HepG2 (cell line): ENCODE results near the gene C1QTNF5. TPM values are rescaled to one million over a fixed set of nuclear protein-coding genes. Genes with fewer than 3 reads are reported as not detected.
A peak's percentile ranks its signal among the peaks of the same experiment; 100 is the strongest.

Source experiments
- CHCHD3 ChIP-seq: sonication (generic); formaldehyde crosslinking; IDR thresholded peaks from 2 replicates; pipeline ENCODE4 v1.8.0; 2022; ENCODE audit warnings: mild to moderate bottlenecking, missing genetic modification reagents, moderate library complexity
- FOXO1 ChIP-seq: sonication (generic); formaldehyde crosslinking; IDR thresholded peaks from 2 replicates; pipeline ENCODE4 v1.4.0; 2020; ENCODE audit warnings: missing genetic modification reagents
- FOXP1 ChIP-seq, 2 experiments: fragments of 450-650 bp in 1 of 2; IDR thresholded peaks; 2 replicates each; pipeline ENCODE4 v1.6.1; 2017 to 2018; ENCODE audit warnings: antibody characterized with exemption in 1 of 2
- GABPB1 ChIP-seq: IDR thresholded peaks from 2 replicates; pipeline ENCODE4 v1.6.1; 2016; ENCODE audit warnings: mild to moderate bottlenecking, missing genetic modification reagents, moderate library complexity, missing compliant biosample characterization
- HDAC2 ChIP-seq: sonication (generic); formaldehyde crosslinking; IDR thresholded peaks from 2 replicates; pipeline ENCODE4 v1.4.0; 2020; ENCODE audit warnings: missing genetic modification reagents
- KAT7 ChIP-seq: IDR thresholded peaks from 2 replicates; pipeline ENCODE4 v1.6.1; 2018; ENCODE audit warnings: borderline replicate concordance, missing compliant biosample characterization
- MTF2 ChIP-seq: sonication (generic); formaldehyde crosslinking; IDR thresholded peaks from 2 replicates; pipeline ENCODE4 v1.5.0; 2020; ENCODE audit warnings: missing genetic modification reagents, borderline replicate concordance
- MXD4 ChIP-seq: IDR thresholded peaks from 2 replicates; pipeline ENCODE4 v1.6.1; 2016; ENCODE audit warnings: mild to moderate bottlenecking, missing biosample characterization, missing genetic modification reagents
- SRSF1 ChIP-seq: fragments of 200-400 bp; formaldehyde crosslinking; optimal IDR thresholded peaks from 2 replicates; pipeline ENCODE3; 2017; ENCODE audit warnings: mild to moderate bottlenecking, low read depth, low read length, moderate library complexity
- SRSF4 ChIP-seq: fragments of 200-400 bp; formaldehyde crosslinking; IDR thresholded peaks from one replicate; pipeline ENCODE4 v1.6.1; 2018; ENCODE audit warnings: mild to moderate bottlenecking, low read depth, low read length, moderate library complexity; ENCODE audit not compliant: poor library complexity, severe bottlenecking
- TBX2 ChIP-seq: sonication (generic); formaldehyde crosslinking; IDR thresholded peaks from 2 replicates; pipeline ENCODE4 v1.5.0; 2020; ENCODE audit warnings: missing genetic modification reagents, mild to moderate bottlenecking, borderline replicate concordance
- TCF7L2 ChIP-seq: IDR thresholded peaks from 2 replicates; pipeline ENCODE4 v1.6.1; 2011; ENCODE audit warnings: mild to moderate bottlenecking, low read depth, low read length, moderate library complexity
- ZNF24 ChIP-seq: fragments of 450-650 bp; IDR thresholded peaks from 2 replicates; pipeline ENCODE4 v1.6.1; 2017; ENCODE audit warnings: antibody characterized with exemption, mild to moderate bottlenecking
- ZNF564 ChIP-seq: sonication (generic); formaldehyde crosslinking; IDR thresholded peaks from 2 replicates; pipeline ENCODE4 v1.8.1; 2023; ENCODE audit warnings: mild to moderate bottlenecking, missing genetic modification reagents
- ZNF850 ChIP-seq: sonication (generic); formaldehyde crosslinking; conservative IDR thresholded peaks from 2 replicates; pipeline ENCODE4 v1.9.0; 2021; ENCODE audit warnings: mild to moderate bottlenecking, missing genetic modification reagents
- ZNF891 ChIP-seq: sonication (generic); formaldehyde crosslinking; IDR thresholded peaks from 2 replicates; pipeline ENCODE4 v1.5.0; 2020; ENCODE audit warnings: mild to moderate bottlenecking, missing genetic modification reagents
- polyA plus RNA-seq, 8 experiments: library from polyadenylated mRNA; depleted of rRNA in 3 of 8; stranded (reverse) in 7 of 8; unstranded in 1 of 8; fragments of >200 nt; fragmentation: Illumina TruSeq in 4 of 8; extraction: Trizol in 4 of 8; gene quantifications; 2 replicates each; pipeline versions ENCODE4 v1.2.1 to v1.2.3, GENCODE V29; 2011 to 2016; ENCODE audit warnings: low read depth in 4 of 8, missing spikeins in 1 of 8, mixed read lengths in 1 of 8; ENCODE audit not compliant: insufficient read depth in 1 of 8
- total RNA-seq, 5 experiments: library from RNA; depleted of rRNA; stranded (reverse); fragments of >200 nt; fragmentation: Illumina TruSeq; extraction: Trizol; gene quantifications; 2 replicates each; pipeline ENCODE4 v1.2.3, GENCODE V29; 2016; ENCODE audit warnings: low read depth in 1 of 5
- TF ChIP-seq, protein P1 (sequence below): sonication (generic); formaldehyde crosslinking; IDR thresholded peaks from 2 replicates; pipeline ENCODE4 v1.4.0; 2020; ENCODE audit warnings: mild to moderate bottlenecking, missing genetic modification reagents
- TF ChIP-seq, protein P2 (sequence below): sonication (generic); formaldehyde crosslinking; IDR thresholded peaks from 2 replicates; pipeline ENCODE4 v1.5.1; 2020; ENCODE audit warnings: missing genetic modification reagents, mild to moderate bottlenecking, borderline replicate concordance
- TF ChIP-seq, protein P3 (sequence below): sonication (generic); formaldehyde crosslinking; IDR thresholded peaks from 2 replicates; pipeline ENCODE4 v1.8.1; 2023; ENCODE audit warnings: mild to moderate bottlenecking, moderate library complexity, missing genetic modification reagents
- TF ChIP-seq, protein P4 (sequence below): sonication (generic); formaldehyde crosslinking; IDR thresholded peaks from 2 replicates; pipeline ENCODE4 v1.4.0; 2020; ENCODE audit warnings: missing genetic modification reagents, borderline replicate concordance

Gene C1QTNF5
- total and polyA plus RNA-seq, 2 of the 13 experiments (the other 11 are each of a cell fraction or from before 2014, with no cell fraction given), result 0.86 to 1.2 TPM

DNA sequence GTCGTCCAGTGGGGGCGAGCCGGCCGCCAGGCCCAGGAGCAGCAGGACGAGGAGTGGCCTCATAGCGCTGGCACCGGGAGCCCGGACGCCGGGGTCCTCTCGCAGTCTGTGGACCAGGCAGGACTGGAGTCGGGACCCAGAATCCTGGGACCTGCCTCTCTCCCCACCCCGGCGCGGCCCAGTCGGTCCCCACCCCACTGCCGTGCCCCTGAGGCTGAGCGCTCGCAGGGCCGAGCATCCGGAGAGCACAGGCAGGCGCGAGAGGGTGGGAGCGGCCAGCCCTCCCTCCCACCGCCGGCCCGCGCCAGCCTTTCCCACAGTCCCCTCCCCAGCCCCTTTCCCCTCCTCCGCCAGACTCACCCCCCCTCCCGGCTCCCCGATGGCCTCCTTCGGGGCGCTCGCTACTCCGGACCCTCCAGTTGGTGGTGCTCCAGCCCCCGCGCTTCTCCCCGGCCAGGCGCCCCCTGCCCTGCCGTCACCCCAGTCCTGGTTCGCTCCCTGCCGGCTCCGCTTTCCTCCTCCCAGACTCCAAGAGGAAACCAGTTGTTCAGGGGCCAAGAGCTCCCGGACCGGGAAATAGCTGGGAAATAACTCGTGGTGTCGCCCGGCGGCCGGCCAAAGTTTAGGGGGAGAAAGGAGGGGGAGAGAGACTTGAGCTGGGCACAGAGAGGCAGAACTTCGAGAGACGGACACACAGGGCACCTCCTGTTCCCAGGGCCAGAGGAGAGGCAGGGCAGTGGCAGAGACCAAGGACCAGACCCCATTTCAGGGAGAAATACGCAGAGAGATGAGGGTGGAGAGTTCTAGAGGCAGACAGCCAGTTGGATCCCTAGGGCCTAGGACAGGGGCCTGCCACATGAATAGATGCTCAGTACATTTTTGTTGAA is at the start of gene C1QTNF5 (continued):
- no peak for TF ChIP-seq KAT7 (CRISPR knock-in tag)
- TF ChIP-seq FOXP1 (IDR thresholded peaks at IDR 0.05), result no peak
- TF ChIP-seq FOXP1 (CRISPR knock-in tag; IDR thresholded peaks at IDR 0.05), result no peak
- TF ChIP-seq ZNF564 (CRISPR knock-in tag), result no peak
- no peak for TF ChIP-seq MTF2 (CRISPR knock-in tag)
- TF ChIP-seq HDAC2, result no peak
- no peak for TF ChIP-seq ZNF891 (CRISPR knock-in tag)
- TF ChIP-seq TBX2 (CRISPR knock-in tag), result no peak
- TF ChIP-seq, protein P1, sequence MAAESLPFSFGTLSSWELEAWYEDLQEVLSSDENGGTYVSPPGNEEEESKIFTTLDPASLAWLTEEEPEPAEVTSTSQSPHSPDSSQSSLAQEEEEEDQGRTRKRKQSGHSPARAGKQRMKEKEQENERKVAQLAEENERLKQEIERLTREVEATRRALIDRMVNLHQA, result no peak
- TF ChIP-seq, protein P2, sequence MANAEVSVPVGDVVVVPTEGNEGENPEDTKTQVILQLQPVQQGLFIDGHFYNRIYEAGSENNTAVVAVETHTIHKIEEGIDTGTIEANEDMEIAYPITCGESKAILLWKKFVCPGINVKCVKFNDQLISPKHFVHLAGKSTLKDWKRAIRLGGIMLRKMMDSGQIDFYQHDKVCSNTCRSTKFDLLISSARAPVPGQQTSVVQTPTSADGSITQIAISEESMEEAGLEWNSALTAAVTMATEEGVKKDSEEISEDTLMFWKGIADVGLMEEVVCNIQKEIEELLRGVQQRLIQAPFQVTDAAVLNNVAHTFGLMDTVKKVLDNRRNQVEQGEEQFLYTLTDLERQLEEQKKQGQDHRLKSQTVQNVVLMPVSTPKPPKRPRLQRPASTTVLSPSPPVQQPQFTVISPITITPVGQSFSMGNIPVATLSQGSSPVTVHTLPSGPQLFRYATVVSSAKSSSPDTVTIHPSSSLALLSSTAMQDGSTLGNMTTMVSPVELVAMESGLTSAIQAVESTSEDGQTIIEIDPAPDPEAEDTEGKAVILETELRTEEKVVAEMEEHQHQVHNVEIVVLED (CRISPR knock-in tag), result no peak
- no peak for TF ChIP-seq MXD4 (CRISPR knock-in tag)
- TF ChIP-seq SRSF4, result no peak
- peak; percentile 31; the same call in 1 of the 2 replicates for TF ChIP-seq GABPB1 (CRISPR knock-in tag)
- TF ChIP-seq, protein P3, sequence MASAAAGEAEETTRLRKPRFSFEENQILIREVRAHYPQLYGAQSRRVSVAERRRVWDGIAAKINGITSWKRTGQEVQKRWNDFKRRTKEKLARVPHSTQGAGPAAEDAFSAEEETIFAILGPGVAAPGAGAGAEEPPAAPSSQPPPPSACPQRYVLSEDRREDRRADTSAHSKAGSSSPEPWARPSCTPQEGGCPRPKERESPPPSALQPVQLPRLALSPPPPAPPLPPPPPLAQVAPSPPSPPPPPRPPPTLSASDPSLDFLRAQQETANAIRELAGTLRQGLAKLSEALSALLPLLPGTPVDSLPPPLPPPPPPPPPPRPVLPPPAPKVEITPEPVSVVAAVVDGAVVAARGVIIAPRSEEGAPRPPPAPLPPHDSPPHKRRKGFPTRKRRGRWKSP (CRISPR knock-in tag), result no peak
- no peak for TF ChIP-seq TCF7L2
- TF ChIP-seq ZNF24, result no peak
- no peak for TF ChIP-seq ZNF850
- no peak for TF ChIP-seq FOXO1 (CRISPR knock-in tag)
- TF ChIP-seq CHCHD3 (CRISPR knock-in tag), result no peak
- TF ChIP-seq, protein P4, sequence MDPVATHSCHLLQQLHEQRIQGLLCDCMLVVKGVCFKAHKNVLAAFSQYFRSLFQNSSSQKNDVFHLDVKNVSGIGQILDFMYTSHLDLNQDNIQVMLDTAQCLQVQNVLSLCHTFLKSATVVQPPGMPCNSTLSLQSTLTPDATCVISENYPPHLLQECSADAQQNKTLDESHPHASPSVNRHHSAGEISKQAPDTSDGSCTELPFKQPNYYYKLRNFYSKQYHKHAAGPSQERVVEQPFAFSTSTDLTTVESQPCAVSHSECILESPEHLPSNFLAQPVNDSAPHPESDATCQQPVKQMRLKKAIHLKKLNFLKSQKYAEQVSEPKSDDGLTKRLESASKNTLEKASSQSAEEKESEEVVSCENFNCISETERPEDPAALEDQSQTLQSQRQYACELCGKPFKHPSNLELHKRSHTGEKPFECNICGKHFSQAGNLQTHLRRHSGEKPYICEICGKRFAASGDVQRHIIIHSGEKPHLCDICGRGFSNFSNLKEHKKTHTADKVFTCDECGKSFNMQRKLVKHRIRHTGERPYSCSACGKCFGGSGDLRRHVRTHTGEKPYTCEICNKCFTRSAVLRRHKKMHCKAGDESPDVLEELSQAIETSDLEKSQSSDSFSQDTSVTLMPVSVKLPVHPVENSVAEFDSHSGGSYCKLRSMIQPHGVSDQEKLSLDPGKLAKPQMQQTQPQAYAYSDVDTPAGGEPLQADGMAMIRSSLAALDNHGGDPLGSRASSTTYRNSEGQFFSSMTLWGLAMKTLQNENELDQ (CRISPR knock-in tag), result no peak
- no peak for TF ChIP-seq SRSF1
